Measurements from ENCODE around the gene AGPS. TPM values are rescaled to one million over a fixed set of nuclear protein-coding genes. Genes with fewer than 3 reads are reported as not detected.

AGPS gene
- total RNA-seq, 1 experiment from 2014 or later: 60.9 TPM

GRCh38 chr2:177575358-177575757 is 182.8 kb downstream of the AGPS start:
- Mint-ChIP-seq H3K4me1 (no peaks in the 10 kb centered on the region), H3K9me3 (no peaks in the 10 kb centered on the region), H3K27ac (no peak overlapping the region), H3K27me3 (ENCODE audit: low read depth) (peaks cover 6% of the 10 kb centered on the region; the same call in 1 of the 2 replicates), H3K4me3 (no peak overlapping the region), H3K36me3 (ENCODE audit: insufficient read depth in 1 of 3, low read depth in 3 of 3) (no peaks in the 10 kb centered on the region)
- DNase-seq: no peak
- H4K20me1 ChIP-seq (ENCODE audit: control insufficient read depth, insufficient read depth, insufficient read length): no peaks in the 10 kb centered on the region
- no peak overlapping the region for H3K27ac ChIP-seq (ENCODE audit: insufficient read length, low read depth, low read length)
- H2BK120ac ChIP-seq (ENCODE audit: low read depth, low read length, poor library complexity, severe bottlenecking): no peak overlapping the region
- H3K9me3 ChIP-seq (ENCODE audit: control insufficient read depth, low read depth, low read length): no peaks in the 10 kb centered on the region
- H3K4me1 ChIP-seq (ENCODE audit: insufficient read depth, low read length): no peaks in the 10 kb centered on the region
- no peaks in the 10 kb centered on the region for H3K79me2 ChIP-seq (ENCODE audit: insufficient read depth, low read length)
- no peak overlapping the region for H3K23ac ChIP-seq (ENCODE audit: insufficient read length, low read depth, low read length)
- H3K79me1 ChIP-seq (ENCODE audit: insufficient read depth, low read depth, low read length, poor library complexity, severe bottlenecking): no peaks in the 10 kb centered on the region
- H2AK5ac ChIP-seq (ENCODE audit: insufficient read length, low read length): no peak overlapping the region
- no peak overlapping the region for H2BK20ac ChIP-seq (ENCODE audit: low read depth, low read length, poor library complexity, severe bottlenecking)
- H3K4me2 ChIP-seq (ENCODE audit: insufficient read depth, insufficient read length, low read length): no peak overlapping the region
- H3K9ac ChIP-seq (ENCODE audit: extremely low read depth, insufficient read length, low read length): no peak overlapping the region
- no peaks in the 10 kb centered on the region for H3K23me2 ChIP-seq (ENCODE audit: insufficient read length, low read depth, low read length, poor library complexity, severe bottlenecking)
- H2BK5ac ChIP-seq (ENCODE audit: insufficient read length, low read length): no peak overlapping the region
- H3K18ac ChIP-seq (ENCODE audit: insufficient read length, low read depth, low read length): no peak overlapping the region
- H2AFZ ChIP-seq (ENCODE audit: low read length): no peak overlapping the region
- H3T11ph ChIP-seq (ENCODE audit: low read length): no peak overlapping the region
- TF ChIP-seq, protein P1, sequence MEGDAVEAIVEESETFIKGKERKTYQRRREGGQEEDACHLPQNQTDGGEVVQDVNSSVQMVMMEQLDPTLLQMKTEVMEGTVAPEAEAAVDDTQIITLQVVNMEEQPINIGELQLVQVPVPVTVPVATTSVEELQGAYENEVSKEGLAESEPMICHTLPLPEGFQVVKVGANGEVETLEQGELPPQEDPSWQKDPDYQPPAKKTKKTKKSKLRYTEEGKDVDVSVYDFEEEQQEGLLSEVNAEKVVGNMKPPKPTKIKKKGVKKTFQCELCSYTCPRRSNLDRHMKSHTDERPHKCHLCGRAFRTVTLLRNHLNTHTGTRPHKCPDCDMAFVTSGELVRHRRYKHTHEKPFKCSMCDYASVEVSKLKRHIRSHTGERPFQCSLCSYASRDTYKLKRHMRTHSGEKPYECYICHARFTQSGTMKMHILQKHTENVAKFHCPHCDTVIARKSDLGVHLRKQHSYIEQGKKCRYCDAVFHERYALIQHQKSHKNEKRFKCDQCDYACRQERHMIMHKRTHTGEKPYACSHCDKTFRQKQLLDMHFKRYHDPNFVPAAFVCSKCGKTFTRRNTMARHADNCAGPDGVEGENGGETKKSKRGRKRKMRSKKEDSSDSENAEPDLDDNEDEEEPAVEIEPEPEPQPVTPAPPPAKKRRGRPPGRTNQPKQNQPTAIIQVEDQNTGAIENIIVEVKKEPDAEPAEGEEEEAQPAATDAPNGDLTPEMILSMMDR (conservative IDR thresholded peaks at IDR 0.05): no peak
- H4K8ac ChIP-seq (replicated peaks; ENCODE audit: insufficient read length, low read depth, low read length): no peak overlapping the region
- no peak overlapping the region for H4K5ac ChIP-seq (ENCODE audit: insufficient read length, low read depth, low read length)
- H4K91ac ChIP-seq (ENCODE audit: insufficient read length, low read depth, low read length): no peak overlapping the region
- no peak overlapping the region for H3K56ac ChIP-seq (ENCODE audit: insufficient read length, low read depth, low read length)
- H3K14ac ChIP-seq (ENCODE audit: insufficient read depth, low read length): no peak overlapping the region
- no peak overlapping the region for H2BK15ac ChIP-seq (ENCODE audit: low read depth, low read length)
- no peak overlapping the region for H3K4ac ChIP-seq (ENCODE audit: low read depth, low read length)
- H2BK12ac ChIP-seq (ENCODE audit: insufficient read length, low read depth, low read length): no peak overlapping the region
- no peaks in the 10 kb centered on the region for H3K27me3 ChIP-seq (ENCODE audit: insufficient read depth, low read length)
- no CpG with 5 or more reads among the region's 2 CpGs for WGBS (ENCODE audit: extremely low coverage, insufficient read length, low lambda C conversion rate)
